ENCODE results near the gene NIM1K. TPM values are rescaled to one million over a fixed set of nuclear protein-coding genes. Genes with fewer than 3 reads are reported as not detected.

NIM1K gene
- total and polyA plus RNA-seq, 10 of the 15 experiments (the other 5 are each of a cell fraction or from before 2014, with no cell fraction given): 0.27 to 1.7 (median 0.66) TPM

DNA sequence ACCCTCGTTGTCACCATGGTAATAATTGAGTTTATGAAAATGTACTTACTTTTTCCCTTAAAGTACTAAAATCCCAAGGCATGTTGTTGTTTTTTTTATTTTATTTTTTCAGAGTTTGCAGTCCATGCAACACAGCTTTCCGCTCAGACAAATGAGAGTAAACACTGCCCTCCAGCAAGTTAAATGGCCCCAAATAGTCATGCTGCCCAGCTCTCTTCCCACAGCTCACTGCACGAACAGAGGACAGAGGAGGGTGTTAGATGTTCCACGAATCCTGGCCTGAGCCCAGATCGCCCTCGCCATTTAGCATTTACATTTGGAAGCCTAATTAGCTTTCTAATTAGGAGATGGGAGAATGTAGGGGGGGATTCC lies 1.9 kb downstream of the NIM1K start:
- Histone ChIP-seq H3K9ac (ENCODE audit: control insufficient read depth, insufficient read depth, low read length) (no peak overlapping the region), H3K27me3 (replicated peaks in 1 of 2; ENCODE audit: control insufficient read depth in 2 of 2, insufficient read depth in 2 of 2, low read length in 1 of 2) (no peaks in the 10 kb centered on the region), H3K9me3 (replicated peaks; ENCODE audit: control insufficient read depth, insufficient read depth, low read length) (no peaks in the 10 kb centered on the region), H3K36me3 (ENCODE audit: control insufficient read depth in 2 of 2, insufficient read depth in 2 of 2, low read length in 1 of 2) (no peaks in the 10 kb centered on the region), H3K79me2 (ENCODE audit: control insufficient read depth, insufficient read depth, low read length) (no peaks in the 10 kb centered on the region), H3K4me3 (no peak overlapping the region), H3K4me2 (ENCODE audit: control insufficient read depth, insufficient read depth) (peak overlapping the region; percentile 20; the same call in 1 of the 2 replicates), H2AFZ (ENCODE audit: control insufficient read depth, low read depth, low read length) (no peak overlapping the region), H4K20me1 (ENCODE audit: control insufficient read depth, insufficient read depth) (no peaks in the 10 kb centered on the region), H3K27ac (ENCODE audit: control insufficient read depth, insufficient read depth) (no peak overlapping the region), H3K4me1 (ENCODE audit: control insufficient read depth, insufficient read depth, low read length) (peaks cover 12% of the 10 kb centered on the region)
- ChIA-PET RAD21 (ENCODE audit: unreplicated experiment) (interaction anchor here (0.5 to 1.0 kb wide), 3 partner anchors 38 to 290 kb away, joined by 3 to 4 read pairs (median 3); partner anchors contain the start of gene TMEM267), CTCF (interaction anchor here (0.9 kb wide), 1 partner anchor 610 kb away, joined by 4 read pairs; no protein-coding TSS in a partner anchor), SMC1A (ENCODE audit: uncharacterized antibody, unreplicated experiment) (interaction anchor here (1.2 to 2.0 kb wide), 2 partner anchors 44 to 196 kb away, joined by 3 to 5 read pairs; no protein-coding TSS in a partner anchor), POLR2A (interaction anchor here (0.6 kb wide), 1 partner anchor 122 kb away, joined by 4 read pairs; no protein-coding TSS in a partner anchor)
- no TSS peak for BruUV-seq (replicated peaks)
- in situ Hi-C loops (cut with MboI) (no loop called here), intact Hi-C loops (cut with micrococcal nuclease; ENCODE audit: unreplicated experiment) (loop anchor here (2.0 kb wide), 1 partner anchor 73 kb away; the partner anchor contains the start of gene ZNF131)
- no peak for FAIRE-seq
- WGBS (ENCODE audit: insufficient coverage, insufficient replicate concordance, low lambda C conversion rate, missing lambda C conversion rate): 65% methylated on average over 6 of the region's 6 CpGs
- TF ChIP-seq TBL1XR1 (IDR thresholded peaks at IDR 0.05; ENCODE audit: low read depth, low read length) (no peak), MTA2 (IDR thresholded peaks at IDR 0.05; ENCODE audit: low read depth) (no peak), NR2C2 (IDR thresholded peaks at IDR 0.05; ENCODE audit: borderline replicate concordance, control insufficient read depth, insufficient read length, low read depth) (no peak), ETV6 (conservative IDR thresholded peaks at IDR 0.05 in 1 of 2, IDR thresholded peaks at IDR 0.05 in 1 of 2; ENCODE audit: borderline replicate concordance in 1 of 2, low read depth in 1 of 2) (no peak), TAF1 (IDR thresholded peaks at IDR 0.05; ENCODE audit: borderline replicate concordance, low read depth, low read length) (no peak), ZBTB11 (CRISPR knock-in tag; IDR thresholded peaks at IDR 0.05) (no peak), POU2F2 (IDR thresholded peaks at IDR 0.05; ENCODE audit: borderline replicate concordance, low read depth, low read length) (no peak)
- TF ChIP-seq, protein P1, sequence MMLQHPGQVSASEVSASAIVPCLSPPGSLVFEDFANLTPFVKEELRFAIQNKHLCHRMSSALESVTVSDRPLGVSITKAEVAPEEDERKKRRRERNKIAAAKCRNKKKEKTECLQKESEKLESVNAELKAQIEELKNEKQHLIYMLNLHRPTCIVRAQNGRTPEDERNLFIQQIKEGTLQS (IDR thresholded peaks at IDR 0.05; ENCODE audit: borderline replicate concordance, extremely low read depth, low read depth, low read length): no peak
- TF ChIP-seq, protein P2, sequence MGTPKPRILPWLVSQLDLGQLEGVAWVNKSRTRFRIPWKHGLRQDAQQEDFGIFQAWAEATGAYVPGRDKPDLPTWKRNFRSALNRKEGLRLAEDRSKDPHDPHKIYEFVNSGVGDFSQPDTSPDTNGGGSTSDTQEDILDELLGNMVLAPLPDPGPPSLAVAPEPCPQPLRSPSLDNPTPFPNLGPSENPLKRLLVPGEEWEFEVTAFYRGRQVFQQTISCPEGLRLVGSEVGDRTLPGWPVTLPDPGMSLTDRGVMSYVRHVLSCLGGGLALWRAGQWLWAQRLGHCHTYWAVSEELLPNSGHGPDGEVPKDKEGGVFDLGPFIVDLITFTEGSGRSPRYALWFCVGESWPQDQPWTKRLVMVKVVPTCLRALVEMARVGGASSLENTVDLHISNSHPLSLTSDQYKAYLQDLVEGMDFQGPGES (IDR thresholded peaks at IDR 0.05): no peak
- no peak for DNase-seq (ENCODE audit: low read depth, low spot score)
- ATAC-seq: no peak
